GM12891 (cell line): ENCODE measurements around the gene KCNJ9. TPM values are rescaled to one million over a fixed set of nuclear protein-coding genes. Genes with fewer than 3 reads are reported as not detected.
A peak's percentile ranks its signal among the peaks of the same experiment; 100 is the strongest.

Experiments used
- DNase-seq: peaks from one replicate; pipeline ENCODE4 v3.0.0; 2011; ENCODE audit warnings: low spot score; ENCODE audit not compliant: insufficient read length
- FAIRE-seq: peaks from 2 replicates; lab custom pipeline; 2011; peaks lifted over from hg19 to GRCh38; lab: Jason Lieb, UNC
- PAX5 ChIP-seq: IDR thresholded peaks from 2 replicates; pipeline ENCODE4 v1.6.1; 2011; ENCODE audit warnings: low read length, moderate library complexity, mild to moderate bottlenecking; ENCODE audit not compliant: insufficient read depth, severe bottlenecking
- POLR2A ChIP-seq: IDR thresholded peaks from 2 replicates; pipeline ENCODE4 v1.6.1; 2011; ENCODE audit warnings: low read depth, low read length, control low read depth
- POLR2AphosphoS5 ChIP-seq: IDR thresholded peaks from 2 replicates; pipeline ENCODE4 v1.6.1; 2011; ENCODE audit warnings: low read depth, low read length, control low read depth
- POU2F2 ChIP-seq: IDR thresholded peaks from 2 replicates; pipeline ENCODE4 v1.6.1; 2011; ENCODE audit warnings: low read depth, mild to moderate bottlenecking, control low read depth, low read length, moderate library complexity
- SPI1 ChIP-seq: IDR thresholded peaks from 2 replicates; pipeline ENCODE4 v1.6.1; 2011; ENCODE audit warnings: low read depth, low read length, control low read depth
- TAF1 ChIP-seq: IDR thresholded peaks from 2 replicates; pipeline ENCODE4 v1.6.1; 2011; ENCODE audit warnings: low read depth, low read length, control low read depth
- polyA plus RNA-seq: library from polyadenylated mRNA; unstranded; fragments of >200 nt; gene quantifications from one replicate; pipeline ENCODE4 v1.2.1, GENCODE V29; 2012; ENCODE audit warnings: low read depth, missing spikeins, inconsistent platforms; ENCODE audit not compliant: missing spikeins

The KCNJ9 gene
- polyA plus RNA-seq = 0.04 TPM

DNA sequence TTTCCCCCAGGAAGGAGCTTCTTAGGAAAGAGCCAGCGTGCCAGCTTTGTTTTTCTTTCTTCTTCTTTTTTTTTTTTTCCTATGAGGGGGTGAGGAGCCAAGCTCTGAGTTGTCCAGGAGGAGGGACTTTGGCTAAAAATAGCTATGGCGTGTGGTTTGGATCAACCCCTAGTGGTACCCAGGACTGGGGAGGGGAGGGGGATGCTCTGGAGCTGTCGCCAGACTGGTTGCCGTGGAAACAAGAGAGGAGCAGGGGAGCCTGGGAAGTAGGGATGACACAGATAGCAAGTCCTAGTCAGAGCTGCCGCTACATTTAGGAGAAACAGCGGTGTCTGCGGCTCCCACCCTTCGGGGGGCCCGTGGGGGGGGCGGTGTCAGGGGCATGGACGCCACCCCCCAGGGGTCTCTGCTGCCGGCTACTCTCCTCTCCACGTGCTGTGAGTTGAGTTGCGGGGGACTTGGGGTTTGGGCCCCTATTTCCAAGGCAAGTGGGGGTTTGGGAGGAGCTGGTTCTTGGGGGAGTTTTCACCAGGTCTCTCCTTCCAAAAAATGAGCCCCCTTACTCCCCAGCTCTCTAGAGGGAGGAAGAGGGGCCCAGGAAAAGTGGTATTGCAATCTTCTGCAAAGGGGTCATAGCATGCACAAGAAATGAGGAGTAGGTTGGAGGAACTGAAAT lies at the start of gene KCNJ9:
Gene KCNJ9 (plus strand): TSS at position 278 of the 676 bp plus-strand sequence. CDS start 2,493 bp downstream, outside the sequence.
- FAIRE-seq (no peak), DNase-seq (no peak)
- TF ChIP-seq POLR2A = no peak
- no peak for TF ChIP-seq PAX5
- no peak for TF ChIP-seq POU2F2
- no peak for TF ChIP-seq POLR2AphosphoS5
- no peak for TF ChIP-seq TAF1
- TF ChIP-seq SPI1 = no peak

GRCh38 chr1:160032165-160032820 lies 49.0 kb upstream of the KCNJ9 start:
- DNase-seq (no peak), FAIRE-seq (peak; percentile 5)
- no peak for TF ChIP-seq POU2F2
- TF ChIP-seq POLR2A = no peak
- no peak for TF ChIP-seq TAF1
- TF ChIP-seq PAX5 = no peak
- TF ChIP-seq POLR2AphosphoS5 = no peak
- TF ChIP-seq SPI1 = peak; percentile 52

DNA sequence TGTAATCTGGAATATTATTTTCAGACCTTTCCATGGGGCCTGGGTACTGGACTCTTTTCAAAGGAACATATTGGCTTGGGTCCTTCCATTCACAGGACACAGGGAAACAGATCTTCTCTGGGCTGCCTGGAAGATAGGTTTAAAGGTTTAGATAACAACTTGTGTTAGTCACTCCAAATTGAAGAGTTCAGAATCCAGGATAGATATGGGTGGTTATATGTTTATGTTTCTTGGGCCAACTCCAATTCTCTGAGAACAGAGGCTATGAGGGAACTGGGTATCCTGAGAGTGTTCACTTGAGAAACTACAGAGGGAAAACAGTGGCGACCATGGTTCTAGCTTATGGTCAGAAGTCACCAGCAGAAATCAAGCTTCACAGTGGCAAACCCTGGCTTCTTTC lies 40.9 kb upstream of the KCNJ9 start:
- DNase-seq = no peak
- no peak for FAIRE-seq
- TF ChIP-seq PAX5 (no peak), POU2F2 (no peak), TAF1 (no peak), SPI1 (no peak), POLR2A (no peak), POLR2AphosphoS5 (no peak)

DNA sequence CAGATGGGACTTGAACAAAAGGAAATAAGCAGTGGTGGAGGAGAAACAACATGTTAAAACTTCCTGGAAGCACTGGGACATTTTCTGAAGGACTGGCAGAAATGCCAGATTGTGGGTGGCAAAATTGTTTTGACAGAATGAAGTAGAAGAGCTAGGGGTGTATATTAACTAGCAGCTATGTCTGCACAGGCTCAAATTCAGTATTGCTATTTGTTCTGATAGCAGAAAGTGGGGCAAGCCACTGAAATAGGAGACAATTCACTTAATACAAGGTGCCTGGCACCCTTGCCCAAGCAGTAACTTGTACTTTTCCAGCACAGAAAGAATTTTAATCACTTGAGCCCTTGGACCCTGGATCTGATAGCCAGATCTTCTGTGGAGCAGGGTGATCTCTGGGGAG lies 37.8 kb upstream of the KCNJ9 start:
- FAIRE-seq = no peak

GRCh38 chr1:160045653-160046052 lies 35.7 kb upstream of the KCNJ9 start:
- DNase-seq (no peak), FAIRE-seq (no peak)
- TF ChIP-seq SPI1 (no peak), PAX5 (no peak), TAF1 (no peak), POU2F2 (no peak), POLR2AphosphoS5 (no peak), POLR2A (no peak)

More for the DNA sequence above, 37.8 kb upstream of the KCNJ9 start:
- TF ChIP-seq TAF1 (no peak), POU2F2 (no peak), PAX5 (no peak), POLR2AphosphoS5 (no peak), SPI1 (no peak), POLR2A (no peak)
- DNase-seq = no peak

- DNase-seq (no peak), FAIRE-seq (peak; percentile 61)
- TF ChIP-seq POU2F2 = no peak
- TF ChIP-seq POLR2A = no peak
- TF ChIP-seq POLR2AphosphoS5 = no peak
- TF ChIP-seq TAF1 = no peak
- no peak for TF ChIP-seq PAX5
- TF ChIP-seq SPI1 = no peak
Measured at GRCh38 chr1:160046494-160047110, 34.7 kb upstream of the KCNJ9 start.

DNA sequence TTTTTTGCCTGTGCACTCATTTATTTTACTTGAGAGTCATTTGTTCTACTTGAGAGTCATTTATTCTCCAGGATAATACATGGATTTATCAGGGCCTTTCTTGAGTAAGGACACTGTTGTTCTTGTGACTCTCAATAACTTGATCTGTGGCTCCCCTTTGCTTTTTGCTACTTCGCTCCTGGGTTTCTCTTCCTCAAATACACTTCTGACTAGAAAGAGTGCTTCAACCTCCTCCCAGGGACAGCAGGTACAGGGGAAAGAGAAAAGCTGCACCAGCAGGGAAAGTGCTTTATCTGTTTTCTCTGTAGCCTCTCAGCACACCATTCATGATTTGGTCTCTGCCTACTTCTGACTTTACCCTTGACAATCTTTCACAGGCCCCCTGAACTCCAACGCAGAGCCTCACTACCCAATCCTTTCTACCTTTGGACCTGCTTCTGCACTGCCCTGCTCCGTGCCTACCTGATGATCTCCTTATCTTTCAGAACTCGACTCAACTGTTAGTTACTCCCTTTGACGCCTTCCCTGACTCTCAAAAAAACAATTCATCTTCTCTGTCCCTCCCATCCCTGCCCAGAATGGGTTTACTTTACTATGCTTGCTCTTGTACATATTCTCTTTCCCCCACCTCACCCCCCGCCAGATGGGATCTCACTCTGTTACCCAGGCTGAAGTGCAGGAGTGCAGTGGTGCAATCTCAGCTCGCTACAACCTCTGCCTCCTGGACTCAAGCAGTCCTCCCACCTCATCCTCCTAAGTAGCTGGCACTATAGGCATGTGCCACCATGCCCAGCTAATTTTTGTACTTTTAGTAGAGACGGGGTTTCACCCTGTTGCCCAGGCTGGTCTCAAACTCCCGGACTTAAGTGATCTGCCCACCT lies 34.0 kb upstream of the KCNJ9 start:
- FAIRE-seq = peak; percentile 20
- peak; percentile 81 for TF ChIP-seq SPI1
- no peak for TF ChIP-seq PAX5
- no peak for DNase-seq

GRCh38 chr1:160048335-160048734 lies 33.0 kb upstream of the KCNJ9 start:
- TF ChIP-seq TAF1 (no peak), POLR2AphosphoS5 (no peak), POLR2A (no peak), PAX5 (no peak), SPI1 (no peak), POU2F2 (no peak)
- no peak for FAIRE-seq
- no peak for DNase-seq
